ENCODE data around the gene SNTN. TPM values are rescaled to one million over a fixed set of nuclear protein-coding genes. Genes with fewer than 3 reads are reported as not detected.
A peak's percentile ranks its signal among the peaks of the same experiment; 100 is the strongest.

Gene SNTN
- polyA plus RNA-seq, 1 of the 3 experiments (the other 2 are of a cell fraction): not detected

DNA sequence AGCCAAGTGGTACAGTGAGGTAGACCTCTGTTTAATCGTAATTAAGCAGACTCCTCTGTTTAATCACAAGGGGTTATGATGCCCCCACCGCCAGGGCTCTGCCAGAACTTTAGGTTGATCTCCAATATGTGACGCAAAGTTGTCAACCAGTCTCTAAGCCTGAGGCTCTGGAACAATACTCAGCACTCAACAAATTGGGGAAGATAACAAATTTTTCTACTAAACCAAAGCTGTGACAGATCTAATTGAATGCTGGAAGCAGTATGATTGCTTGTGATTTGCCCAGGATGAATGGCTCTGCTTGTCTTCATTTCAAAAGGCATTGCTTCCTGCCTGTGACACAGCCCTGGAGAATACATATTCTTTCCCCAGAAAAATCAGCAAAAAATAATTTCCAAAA is 57.1 kb downstream of the SNTN start:
- 31% methylated on average over 3 of the region's 3 CpGs for WGBS (ENCODE audit: low lambda C conversion rate)
- no peak overlapping the region for H3K4me3 ChIP-seq (ENCODE audit: low read depth in 2 of 2, low read length in 1 of 2)
- H2AFZ ChIP-seq (ENCODE audit: low read depth): no peak overlapping the region
- TF ChIP-seq EP300 (IDR thresholded peaks at IDR 0.05; ENCODE audit: borderline replicate concordance in 1 of 2, low read depth in 1 of 2, low read length in 1 of 2): no peak
- 0 out of 2 replicates have a peak, but pooled peaks have one; percentile 11 for TF ChIP-seq RCOR1 (IDR thresholded peaks at IDR 0.05; ENCODE audit: low read length)
- TF ChIP-seq GATA2 (CRISPR knock-in tag; IDR thresholded peaks at IDR 0.05): peak; percentile 48
- TF ChIP-seq JUND (IDR thresholded peaks at IDR 0.05): no peak
- H3K4me2 ChIP-seq: no peak overlapping the region
- H4K20me1 ChIP-seq (ENCODE audit: insufficient read depth): no peaks in the 10 kb centered on the region
- peaks cover 0 to 3% of the 10 kb centered on the region in 2 experiments; a peak in 1 of 4 replicates for H3K4me1 ChIP-seq (ENCODE audit: control insufficient read depth in 1 of 2, insufficient read depth in 2 of 2, low read depth in 1 of 2, low read length in 1 of 2)
- no peaks in the 10 kb centered on the region for H3K9me2 ChIP-seq
- H3K9ac ChIP-seq: no peak overlapping the region
- no peaks in the 10 kb centered on the region for H3K27me3 ChIP-seq (ENCODE audit: insufficient read depth)
- no peaks in the 10 kb centered on the region for H3F3A ChIP-seq (replicated peaks; ENCODE audit: insufficient read depth)
- CTCF ChIA-PET: interaction anchor here (1.8 kb wide), 1 partner anchor 360 kb away, joined by 6 read pairs; no protein-coding TSS in a partner anchor
- H3K9me3 ChIP-seq: no peaks in the 10 kb centered on the region
- no peaks in the 10 kb centered on the region for H3K36me3 ChIP-seq (replicated peaks in 1 of 2; ENCODE audit: control insufficient read depth in 1 of 2, insufficient read depth in 2 of 2, low read length in 1 of 2)
- H3K79me2 ChIP-seq (ENCODE audit: insufficient read depth): no peaks in the 10 kb centered on the region
- POLR2A ChIA-PET: no interaction called here
- peak; percentile 29 for DNase-seq
- H3K27ac ChIP-seq (ENCODE audit: low read depth in 2 of 2, low read length in 1 of 2): no peak overlapping the region

Other genes starting within 250 kb of the SNTN start
- gene C3orf49, start 166.6 kb downstream of the SNTN start, polyA plus RNA-seq (2012; rRNA removed): not detected in 2 replicates
- 35.6 and 35.9 TPM in 2 replicates for gene THOC7, start 211.1 kb downstream of the SNTN start, polyA plus RNA-seq (2012; rRNA removed)
- gene ATXN7, start 211.2 kb downstream of the SNTN start, polyA plus RNA-seq (2012; rRNA removed): 6.2 and 8.5 TPM in 2 replicates

All from SK-N-SH (cell line).